SKM-1 (cell line): ENCODE results near the gene CLSTN3.

Experiments
- DNase-seq: peaks from one replicate; lab custom pipeline; 2025; ENCODE audit not compliant: unreplicated experiment; lab: John Stamatoyannopoulos, UW

The CLSTN3 gene

DNA sequence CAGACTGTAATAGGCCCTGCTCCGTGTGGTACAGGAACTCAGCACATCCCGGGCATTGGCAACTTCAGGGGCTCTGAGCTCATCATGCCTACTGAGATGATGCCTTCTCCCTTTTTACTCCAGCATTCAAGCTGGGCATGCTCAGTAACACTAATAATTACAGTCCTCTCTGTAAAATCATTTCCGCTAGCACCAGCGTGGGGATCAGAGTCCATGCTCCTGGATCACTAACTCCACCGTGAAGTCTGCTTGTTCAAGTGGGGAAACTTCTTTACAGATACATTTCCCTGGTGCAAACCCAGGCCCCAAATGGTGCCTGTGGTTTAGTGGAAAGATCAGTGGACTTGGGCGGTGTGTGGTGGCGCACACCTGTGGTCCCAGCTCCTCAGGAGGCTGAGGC lies 16.7 kb downstream of the CLSTN3 start:
- no peak for DNase-seq

GRCh38 chr12:7150356-7150755 lies 20.2 kb downstream of the CLSTN3 start:
- no peak for DNase-seq

DNA sequence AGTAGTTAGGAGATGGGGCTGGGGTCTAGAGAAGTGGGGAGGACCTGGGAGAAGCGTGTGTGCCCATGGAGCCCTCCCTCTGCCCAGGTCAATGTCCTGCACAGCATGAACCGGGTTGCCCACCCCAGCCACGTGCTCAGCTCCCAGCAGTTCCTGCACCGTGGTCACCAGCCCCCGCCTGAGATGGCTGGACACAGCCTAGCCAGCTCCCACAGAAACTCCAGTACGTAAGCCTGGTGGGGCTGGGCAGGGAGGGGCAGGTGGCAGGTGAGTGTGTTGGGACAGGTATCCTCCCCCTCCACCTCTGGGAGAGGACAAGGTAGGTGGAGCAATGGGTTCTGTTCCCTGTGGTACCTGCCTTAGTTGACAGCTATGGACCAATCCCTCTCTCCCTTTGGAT lies 20.7 kb downstream of the CLSTN3 start:
- no peak for DNase-seq

DNA sequence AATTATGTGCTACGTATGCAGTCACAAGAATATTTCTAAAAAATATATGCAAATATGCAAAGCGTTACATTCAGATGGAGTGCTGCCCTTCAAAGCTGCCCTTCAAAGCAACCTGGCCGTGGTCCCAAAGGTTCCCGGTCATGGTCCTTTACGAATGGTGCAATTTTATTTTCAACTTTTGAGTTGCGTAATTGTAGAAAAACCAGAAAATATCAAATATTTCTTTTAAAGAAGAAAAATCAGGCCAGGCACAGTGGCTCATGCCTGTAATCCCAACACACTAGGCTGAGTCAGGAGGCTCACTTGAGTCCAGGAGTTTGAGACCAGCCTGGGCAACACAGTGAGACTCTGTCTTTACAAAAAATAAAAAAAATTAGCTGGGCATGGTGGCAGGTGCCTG lies 21.4 kb downstream of the CLSTN3 start:
- no peak for DNase-seq

GRCh38 chr12:7152818-7153217 lies 22.6 kb downstream of the CLSTN3 start:
- no peak for DNase-seq

- DNase-seq, result no peak
These were observed 23.9 kb downstream of the CLSTN3 start for GRCh38 chr12:7154042-7154441.

GRCh38 chr12:7154901-7155470 lies 24.8 kb downstream of the CLSTN3 start:
- no peak for DNase-seq

DNA sequence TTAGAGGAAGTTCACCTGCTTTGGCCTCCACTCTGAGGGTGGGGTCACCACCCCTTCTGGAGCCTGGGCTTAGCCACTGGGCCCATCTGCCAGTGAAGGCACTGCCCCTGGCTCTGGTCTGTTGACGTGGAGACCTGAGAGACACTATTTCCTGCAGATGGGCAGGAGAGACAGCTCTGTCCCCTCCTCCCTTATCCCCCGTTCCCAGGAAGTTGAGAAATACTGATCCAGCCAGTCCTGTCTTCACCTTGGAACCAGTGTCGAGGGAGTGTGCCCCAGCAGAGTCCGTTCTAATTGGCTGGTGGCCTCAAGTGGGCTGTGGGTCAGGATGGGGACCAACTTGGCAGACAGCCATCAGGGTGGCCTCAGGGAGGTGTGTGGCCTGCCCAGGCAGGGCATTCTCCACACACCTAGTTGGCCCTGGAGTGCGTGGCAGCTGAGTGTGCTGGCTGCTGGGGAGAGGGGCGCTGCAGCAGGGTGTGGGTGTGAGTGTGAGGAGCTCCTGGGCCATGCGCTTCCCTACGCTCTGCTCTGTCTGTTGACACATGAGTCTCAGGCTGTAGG lies 25.4 kb downstream of the CLSTN3 start:
- no peak for DNase-seq

- DNase-seq, result no peak
These were observed 26.4 kb downstream of the CLSTN3 start for GRCh38 chr12:7156259-7157197.

DNA sequence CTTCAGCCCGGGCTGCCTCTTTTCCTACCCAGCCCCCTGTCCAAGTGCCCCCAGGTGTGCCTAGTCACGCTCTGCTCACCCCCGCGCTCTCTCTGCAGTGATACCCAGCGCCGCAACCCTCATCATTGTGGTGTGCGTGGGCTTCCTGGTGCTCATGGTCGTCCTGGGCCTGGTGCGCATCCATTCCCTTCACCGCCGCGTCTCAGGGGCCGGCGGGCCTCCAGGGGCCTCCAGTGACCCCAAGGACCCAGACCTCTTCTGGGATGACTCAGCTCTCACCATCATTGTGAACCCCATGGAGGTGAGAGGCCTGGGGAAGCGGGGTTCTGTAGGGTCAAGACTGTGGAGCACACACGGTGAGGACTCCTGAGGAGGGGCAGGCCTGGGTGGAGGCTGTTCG lies 27.2 kb downstream of the CLSTN3 start:
- no peak for DNase-seq

DNA sequence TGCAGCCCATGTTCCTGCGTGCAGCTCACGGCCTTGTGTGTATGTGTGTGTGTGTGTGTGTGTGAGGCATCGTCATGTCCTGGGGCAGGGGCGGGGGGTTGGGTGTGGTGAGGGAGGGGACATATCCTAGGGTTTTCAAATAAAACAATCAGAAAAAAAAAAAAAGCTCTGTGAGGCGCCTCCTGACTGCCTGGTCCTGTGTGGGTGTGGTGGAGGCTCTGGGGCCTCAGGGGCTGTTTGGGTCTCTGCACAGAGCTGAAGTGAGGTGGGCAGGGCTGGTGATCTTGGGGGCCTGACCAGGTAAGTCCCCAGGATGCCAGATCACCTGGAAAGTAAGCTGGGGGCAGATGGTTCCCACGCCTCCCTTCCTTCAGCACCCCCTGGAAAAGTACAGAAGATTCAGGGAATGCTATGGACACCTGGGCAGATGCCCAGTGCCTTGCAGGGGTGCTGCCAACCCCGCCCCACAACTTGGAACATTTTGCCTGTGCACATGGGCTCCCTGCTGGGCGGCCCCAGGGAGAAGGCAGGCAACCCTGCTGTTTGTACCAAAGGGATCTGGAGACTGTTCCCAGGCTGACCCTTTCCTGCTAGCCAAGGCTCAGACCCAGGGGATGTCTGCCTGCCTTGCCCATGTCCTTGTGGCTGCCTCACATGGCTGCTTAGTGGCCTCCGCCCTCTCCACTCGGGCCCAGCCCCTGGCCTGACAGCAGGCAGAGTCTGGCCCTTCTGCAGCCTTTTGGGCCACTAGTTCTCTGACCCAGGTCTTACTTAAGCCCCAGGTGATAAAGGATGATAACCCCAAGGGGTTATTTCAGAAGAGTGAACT lies 28.8 kb downstream of the CLSTN3 start:
- no peak for DNase-seq

- DNase-seq, result no peak
These were observed 30.0 kb downstream of the CLSTN3 start for GRCh38 chr12:7160183-7160582.

DNA sequence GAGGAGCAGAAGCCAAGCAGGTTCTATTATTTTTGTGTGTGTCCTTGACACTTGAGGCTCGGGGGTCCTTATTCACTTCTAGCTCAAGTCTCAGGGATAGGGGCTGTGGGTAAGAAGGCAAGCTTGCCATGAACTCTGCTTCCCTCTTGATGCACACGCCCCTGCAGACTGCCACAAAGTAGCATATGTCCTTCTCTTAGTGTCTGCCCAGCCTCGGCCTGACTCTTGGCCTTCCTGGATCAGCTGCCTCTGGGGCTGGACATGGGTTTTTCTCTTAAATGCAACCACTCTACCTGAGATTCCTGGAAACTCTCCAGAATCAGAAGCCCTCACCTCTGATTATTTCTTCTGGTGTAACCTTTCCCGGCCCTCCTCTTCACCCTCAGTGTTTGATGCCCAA lies 31.2 kb downstream of the CLSTN3 start:
- DNase-seq, result no peak

DNA sequence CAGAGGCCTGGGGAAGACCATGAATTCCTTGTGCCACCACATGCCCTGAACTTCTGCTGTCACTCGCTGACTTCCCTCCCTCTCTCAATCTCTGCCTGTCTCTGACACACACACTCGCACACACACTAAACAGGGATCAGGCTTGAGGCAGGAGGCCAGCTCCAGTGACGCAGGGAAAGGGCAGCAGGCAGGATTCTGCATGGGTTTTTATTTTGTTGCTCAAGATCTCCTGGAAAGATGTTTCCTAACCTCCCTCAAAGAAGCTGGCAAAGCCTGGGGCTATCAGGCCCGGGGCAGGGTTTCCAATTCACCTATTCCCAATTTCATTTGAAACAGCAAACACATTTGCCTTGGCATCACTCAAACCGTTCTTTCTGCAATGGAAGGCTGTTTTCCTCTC lies 31.6 kb downstream of the CLSTN3 start:
- DNase-seq, result no peak

DNA sequence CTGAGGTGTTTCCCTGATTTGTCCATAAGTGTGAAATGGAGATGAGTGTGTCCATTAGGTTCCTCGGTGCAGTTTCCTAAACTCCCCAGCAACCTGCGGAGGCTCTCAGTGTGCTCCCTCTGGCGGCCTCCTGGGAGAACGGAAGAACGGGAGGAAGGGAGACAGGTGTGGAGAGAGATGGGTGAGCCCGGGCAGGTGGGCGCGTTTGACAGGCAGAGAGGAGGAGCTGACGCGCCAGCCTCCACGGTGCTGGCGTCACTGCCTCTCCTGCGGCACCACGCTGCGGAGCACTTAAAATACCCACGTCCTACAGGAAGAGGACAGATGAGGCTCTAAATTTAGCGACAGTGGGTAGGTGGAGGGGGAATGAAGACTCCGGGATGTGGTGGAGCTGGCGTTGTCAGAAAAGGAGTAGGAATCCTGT lies 32.5 kb downstream of the CLSTN3 start:
- DNase-seq, result no peak

- DNase-seq, result no peak
These were observed 39.8 kb downstream of the CLSTN3 start for GRCh38 chr12:7169951-7170350.

DNA sequence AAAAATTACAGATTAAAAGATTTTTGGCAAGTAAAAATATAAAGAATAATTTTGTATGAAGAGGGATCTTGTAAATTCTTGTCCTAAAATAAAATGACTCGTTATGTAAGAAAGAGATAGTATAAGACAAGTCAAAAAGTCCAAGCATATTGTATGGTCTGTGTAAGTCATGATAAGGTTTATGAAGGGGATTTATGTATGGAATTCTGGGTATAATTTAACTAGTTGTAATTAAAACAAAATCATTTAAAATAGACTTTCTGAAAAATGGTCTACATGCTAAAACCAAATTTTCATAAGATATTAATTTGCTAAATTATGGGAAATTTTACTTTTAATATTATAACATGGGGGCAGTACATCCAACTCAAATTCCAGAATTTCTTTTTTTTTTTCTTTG lies 41.7 kb downstream of the CLSTN3 start:
- no peak for DNase-seq

DNA sequence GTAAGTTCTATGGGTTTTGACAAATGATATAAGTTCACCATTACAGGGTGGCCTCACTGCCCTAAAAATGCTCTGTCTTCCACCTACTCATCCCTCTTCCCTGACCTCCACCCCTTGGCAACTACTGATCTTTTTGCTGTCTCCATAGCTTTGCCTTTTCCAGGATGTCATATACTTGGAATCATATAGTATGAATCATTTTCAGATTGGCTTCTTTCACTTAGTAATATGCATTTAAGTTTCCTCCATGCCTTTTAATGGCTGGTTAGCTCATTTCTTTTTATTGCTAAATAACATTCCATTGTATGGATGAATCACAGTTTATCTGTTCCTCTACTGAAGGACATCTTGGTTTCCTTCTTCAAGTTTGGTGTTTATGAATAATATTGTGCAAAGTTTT lies 45.3 kb downstream of the CLSTN3 start:
- no peak for DNase-seq

GRCh38 chr12:7176595-7176994 lies 46.4 kb downstream of the CLSTN3 start:
- DNase-seq, result no peak

GRCh38 chr12:7178481-7178880 lies 48.3 kb downstream of the CLSTN3 start:
- DNase-seq, result no peak

GRCh38 chr12:7180685-7181084 lies 50.5 kb downstream of the CLSTN3 start:
- DNase-seq, result no peak
